ENCODE measurements around the gene CCND1. TPM values are rescaled to one million over a fixed set of nuclear protein-coding genes. Genes with fewer than 3 reads are reported as not detected.
A peak's percentile ranks its signal among the peaks of the same experiment; 100 is the strongest.

The CCND1 gene
- total and polyA plus RNA-seq, 2 experiments from 2014 or later, result 80.2 to 81.9 TPM

- Histone ChIP-seq H3K9me2 (replicated peaks; ENCODE audit: insufficient read depth) (no peaks in the 10 kb centered on the region), H3K36me3 (replicated peaks; ENCODE audit: insufficient read depth, low read depth) (no peaks in the 10 kb centered on the region), H3K27ac (no peak overlapping the region), H3K4me2 (no peak overlapping the region), H3K27me3 (no peaks in the 10 kb centered on the region), H4K20me1 (ENCODE audit: insufficient read depth, poor library complexity, severe bottlenecking) (no peaks in the 10 kb centered on the region), H2AFZ (no peak overlapping the region), H3K79me2 (no peaks in the 10 kb centered on the region), H3K9me3 (ENCODE audit: low read depth) (no peaks in the 10 kb centered on the region), H3K4me1 (ENCODE audit: insufficient read depth) (no peaks in the 10 kb centered on the region), H3K4me3 (no peak overlapping the region)
- 95% methylated on average over 11 of the region's 11 CpGs for WGBS (ENCODE audit: low lambda C conversion rate, missing lambda C conversion rate)
- DNase-seq (ENCODE audit: low spot score), result no peak
- TF ChIP-seq CTCF (IDR thresholded peaks at IDR 0.05; ENCODE audit: poor library complexity) (no peak), EZH2 (IDR thresholded peaks at IDR 0.05; ENCODE audit: borderline replicate concordance) (no peak), EZH2phosphoT487 (IDR thresholded peaks at IDR 0.05; ENCODE audit: low read depth, severe bottlenecking, unreplicated experiment) (no peak)
Observed at GRCh38 chr11:69594481-69594880, 46.5 kb upstream of the CCND1 start.

- Histone ChIP-seq H3K36me3 (replicated peaks; ENCODE audit: insufficient read depth, low read depth) (no peaks in the 10 kb centered on the region), H3K4me3 (no peak overlapping the region), H3K9me2 (replicated peaks; ENCODE audit: insufficient read depth) (no peaks in the 10 kb centered on the region), H3K4me1 (ENCODE audit: insufficient read depth) (no peaks in the 10 kb centered on the region), H2AFZ (no peak overlapping the region), H3K27ac (no peak overlapping the region), H3K9me3 (ENCODE audit: low read depth) (no peaks in the 10 kb centered on the region), H4K20me1 (ENCODE audit: insufficient read depth, poor library complexity, severe bottlenecking) (no peaks in the 10 kb centered on the region), H3K79me2 (no peaks in the 10 kb centered on the region), H3K4me2 (no peak overlapping the region), H3K27me3 (no peaks in the 10 kb centered on the region)
- no peak for DNase-seq (ENCODE audit: low spot score)
- TF ChIP-seq EZH2phosphoT487 (IDR thresholded peaks at IDR 0.05; ENCODE audit: low read depth, severe bottlenecking, unreplicated experiment) (no peak), CTCF (IDR thresholded peaks at IDR 0.05; ENCODE audit: poor library complexity) (no peak), EZH2 (IDR thresholded peaks at IDR 0.05; ENCODE audit: borderline replicate concordance) (no peak)
- WGBS (ENCODE audit: low lambda C conversion rate, missing lambda C conversion rate), result 83% methylated on average over 18 of the region's 18 CpGs
Observed at GRCh38 chr11:69595805-69596665, 44.9 kb upstream of the CCND1 start.

GRCh38 chr11:69598147-69598546 is 42.8 kb upstream of the CCND1 start:
- Histone ChIP-seq H3K9me2 (replicated peaks; ENCODE audit: insufficient read depth) (no peaks in the 10 kb centered on the region), H3K4me2 (no peak overlapping the region), H4K20me1 (ENCODE audit: insufficient read depth, poor library complexity, severe bottlenecking) (no peaks in the 10 kb centered on the region), H3K36me3 (replicated peaks; ENCODE audit: insufficient read depth, low read depth) (no peaks in the 10 kb centered on the region), H3K27ac (no peak overlapping the region), H3K79me2 (no peaks in the 10 kb centered on the region), H3K4me3 (no peak overlapping the region), H3K27me3 (no peaks in the 10 kb centered on the region), H3K4me1 (ENCODE audit: insufficient read depth) (no peaks in the 10 kb centered on the region), H2AFZ (no peak overlapping the region), H3K9me3 (ENCODE audit: low read depth) (no peaks in the 10 kb centered on the region)
- no peak for DNase-seq (ENCODE audit: low spot score)
- no peak for TF ChIP-seq EZH2 (IDR thresholded peaks at IDR 0.05; ENCODE audit: borderline replicate concordance)
- TF ChIP-seq CTCF (IDR thresholded peaks at IDR 0.05; ENCODE audit: poor library complexity), result peak; percentile 5
- no peak for TF ChIP-seq EZH2phosphoT487 (IDR thresholded peaks at IDR 0.05; ENCODE audit: low read depth, severe bottlenecking, unreplicated experiment)
- WGBS (ENCODE audit: low lambda C conversion rate, missing lambda C conversion rate), result 83% methylated on average over 5 of the region's 5 CpGs

Measured in hepatocyte (in vitro differentiated cells).